ACHN (cell line): ENCODE measurements around the gene CCDC51.
A peak's percentile ranks its signal among the peaks of the same experiment; 100 is the strongest.

Experiments
- DNase-seq: peaks from one replicate; pipeline ENCODE4 v3.0.0-alpha.2; 2015
- in situ Hi-C: cut with HindIII; loops from 2 replicates; pipeline ENCODE4 v1.10.0; 2017; ENCODE audit warnings: low sequenced_read_pairs, low pct_ligation_motif_present, low pct_unique_long_range_greater_than_20kb

CCDC51 gene

GRCh38 chr3:48400824-48401433, 39.0 kb downstream of the CCDC51 start:
- in situ Hi-C loops, result no loop called here
- peak; percentile 60 for DNase-seq

- no peak for DNase-seq
- in situ Hi-C loops, result no loop called here
Measured at GRCh38 chr3:48399387-48400172, 40.3 kb downstream of the CCDC51 start.

GRCh38 chr3:48398701-48399386, 41.1 kb downstream of the CCDC51 start:
- in situ Hi-C loops, result no loop called here
- no peak for DNase-seq

- no peak for DNase-seq
- in situ Hi-C loops, result no loop called here
Measured at GRCh38 chr3:48397767-48398681, 41.9 kb downstream of the CCDC51 start.

GRCh38 chr3:48395714-48396113, 44.2 kb downstream of the CCDC51 start:
- no peak for DNase-seq
- in situ Hi-C loops, result no loop called here

- DNase-seq, result no peak
- in situ Hi-C loops, result no loop called here
Measured at GRCh38 chr3:48394391-48394790, 45.5 kb downstream of the CCDC51 start.

- in situ Hi-C loops, result no loop called here
- no peak for DNase-seq
Measured at GRCh38 chr3:48388966-48389365, 51.0 kb downstream of the CCDC51 start.

GRCh38 chr3:48387634-48388033, 52.3 kb downstream of the CCDC51 start:
- in situ Hi-C loops, result no loop called here

More at GRCh38 chr3:48387634-48388033, 52.3 kb downstream of the CCDC51 start:
- DNase-seq, result no peak
